Testis (tissue), 3 donors: ENCODE measurements around the gene ATP5F1D. TPM values are rescaled to one million over a fixed set of nuclear protein-coding genes. Genes with fewer than 3 reads are reported as not detected.

Source experiments
- DNase-seq: peaks from one replicate; pipeline ENCODE4 v3.0.0-alpha.2; 2019
- H3K27ac ChIP-seq, 2 donors: fragments of 200-600 bp; sonication (generic); one replicate each; pipeline ENCODE4 v1.5.1; 2019
- H3K27me3 ChIP-seq: fragments of 200-600 bp; sonication (generic); one replicate; pipeline ENCODE4 v1.5.1; 2019
- H3K36me3 ChIP-seq: fragments of 200-600 bp; sonication (generic); one replicate; pipeline ENCODE4 v1.5.1; 2017; ENCODE audit warnings: low read depth; ENCODE audit errors: missing control alignments
- H3K4me1 ChIP-seq: fragments of 200-600 bp; sonication (generic); one replicate; pipeline ENCODE4 v1.5.1; 2019
- H3K4me3 ChIP-seq, 2 donors: fragments of 200-600 bp; sonication (generic); one replicate each; pipeline ENCODE4 v1.5.1; 2017 to 2019
- H3K9me3 ChIP-seq: fragments of 200-600 bp; sonication (generic); one replicate; pipeline ENCODE4 v1.5.1; 2017
- POLR2A ChIP-seq: fragments of 450-650 bp; IDR thresholded peaks from one replicate; pipeline ENCODE4 v1.6.1; 2017; ENCODE audit warnings: antibody characterized with exemption, mild to moderate bottlenecking, moderate library complexity
- WGBS, 2 donors: methylation state at CpG; one replicate each; pipeline ENCODE4 v1.1.5; 2018; 5-methylcytosine and 5-hydroxymethylcytosine counted together
- intact Hi-C: fragments of 100-400 bp; cut with DNase I; formaldehyde crosslinking; loops from one replicate; pipeline ENCODE4 v1.15.1; 2023; ENCODE audit warnings: low total_unique reads
- polyA plus RNA-seq: library from polyadenylated mRNA; stranded (reverse); fragments of 350-450 nt; fragmentation: Illumina TruSeq; extraction: RNeasy Lipid Tissue Mini Kit (QIAGEN cat#74804); gene quantifications from one replicate; pipeline ENCODE4 v1.2.3, GENCODE V29; 2014; ENCODE audit warnings: low read depth, low replicate concordance; ENCODE audit not compliant: insufficient read depth
- total RNA-seq, 2 donors: library from RNA; depleted of rRNA; stranded (reverse); fragments of >200 nt; gene quantifications; one replicate each; pipeline ENCODE4 v1.2.3, GENCODE V29; 2016
- TF ChIP-seq, protein P1 (sequence below), 3 experiments: fragments of 450-650 bp in 2 of 3; fragments of 200-600 bp in 1 of 3; sonication (generic) in 1 of 3; IDR thresholded peaks; one replicate each; pipeline ENCODE4 v1.5.1; 2016 to 2019; ENCODE audit warnings: antibody characterized with exemption in 3 of 3, mild to moderate bottlenecking in 2 of 3, moderate library complexity in 1 of 3

ATP5F1D gene
- total and polyA plus RNA-seq, 3 donors from 2014 or later = 94.5 to 166 (median 104) TPM

DNA sequence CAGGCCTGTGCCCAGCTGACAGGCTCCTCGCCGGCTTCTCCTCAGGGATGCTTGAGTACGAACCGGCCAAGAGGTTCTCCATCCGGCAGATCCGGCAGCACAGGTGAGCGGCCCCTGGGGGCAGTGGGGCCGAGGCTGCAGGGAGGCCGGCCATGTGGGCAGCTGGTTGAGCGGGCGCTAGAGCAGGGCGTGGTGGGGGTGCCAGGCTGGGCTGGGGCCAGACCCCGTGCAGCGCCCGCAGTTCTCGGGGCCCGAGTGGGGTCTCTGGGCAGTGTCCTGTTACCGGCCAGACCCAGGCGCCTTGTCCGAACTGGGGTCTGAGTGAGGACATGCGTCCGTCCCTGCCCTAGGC lies 19.7 kb upstream of the ATP5F1D start:
- 73 to 100% methylated on average over 3 to 20 of the region's 22 CpGs for WGBS, 2 donors
- H3K36me3 ChIP-seq = no peaks in the 10 kb centered on the region
- H3K9me3 ChIP-seq = no peaks in the 10 kb centered on the region
- peak overlapping the region; percentile 6 to 63 for H3K27ac ChIP-seq
- H3K4me1 ChIP-seq = peaks cover 33% of the 10 kb centered on the region
- no peak for DNase-seq
- TF ChIP-seq, protein P1, sequence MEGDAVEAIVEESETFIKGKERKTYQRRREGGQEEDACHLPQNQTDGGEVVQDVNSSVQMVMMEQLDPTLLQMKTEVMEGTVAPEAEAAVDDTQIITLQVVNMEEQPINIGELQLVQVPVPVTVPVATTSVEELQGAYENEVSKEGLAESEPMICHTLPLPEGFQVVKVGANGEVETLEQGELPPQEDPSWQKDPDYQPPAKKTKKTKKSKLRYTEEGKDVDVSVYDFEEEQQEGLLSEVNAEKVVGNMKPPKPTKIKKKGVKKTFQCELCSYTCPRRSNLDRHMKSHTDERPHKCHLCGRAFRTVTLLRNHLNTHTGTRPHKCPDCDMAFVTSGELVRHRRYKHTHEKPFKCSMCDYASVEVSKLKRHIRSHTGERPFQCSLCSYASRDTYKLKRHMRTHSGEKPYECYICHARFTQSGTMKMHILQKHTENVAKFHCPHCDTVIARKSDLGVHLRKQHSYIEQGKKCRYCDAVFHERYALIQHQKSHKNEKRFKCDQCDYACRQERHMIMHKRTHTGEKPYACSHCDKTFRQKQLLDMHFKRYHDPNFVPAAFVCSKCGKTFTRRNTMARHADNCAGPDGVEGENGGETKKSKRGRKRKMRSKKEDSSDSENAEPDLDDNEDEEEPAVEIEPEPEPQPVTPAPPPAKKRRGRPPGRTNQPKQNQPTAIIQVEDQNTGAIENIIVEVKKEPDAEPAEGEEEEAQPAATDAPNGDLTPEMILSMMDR (IDR thresholded peaks at IDR 0.05) = no peak
- TF ChIP-seq POLR2A = no peak
- H3K4me3 ChIP-seq = no peak overlapping the region
- H3K27me3 ChIP-seq = no peaks in the 10 kb centered on the region
- intact Hi-C loops = no loop called here

DNA sequence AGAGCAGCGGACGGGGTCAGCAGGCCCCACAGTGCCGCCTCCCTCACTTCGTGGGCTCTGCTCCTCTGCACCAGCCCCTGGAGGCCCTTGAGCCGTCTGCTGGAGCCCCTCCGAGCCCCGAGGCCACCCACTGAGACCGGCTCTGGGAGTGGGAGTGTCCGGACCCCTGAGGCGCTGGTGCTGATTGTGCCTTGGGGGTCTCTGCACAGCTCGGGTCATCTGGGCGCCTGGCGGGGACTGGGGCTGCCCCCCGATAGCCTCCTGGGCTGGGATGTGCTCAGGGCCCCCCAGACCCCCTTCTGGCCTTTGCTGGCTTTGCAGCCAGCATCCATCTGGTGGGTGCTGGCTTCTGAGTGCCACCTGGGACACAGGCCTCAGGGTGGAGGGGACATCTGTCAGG lies 19.2 kb upstream of the ATP5F1D start:
- Histone ChIP-seq H3K9me3 (no peaks in the 10 kb centered on the region), H3K4me3 (no peak overlapping the region), H3K4me1 (peaks cover 28% of the 10 kb centered on the region), H3K36me3 (no peaks in the 10 kb centered on the region), H3K27ac (peak overlapping the region; percentile 6 to 63), H3K27me3 (no peaks in the 10 kb centered on the region)
- TF ChIP-seq, protein P1 (IDR thresholded peaks at IDR 0.05) = no peak
- no peak for TF ChIP-seq POLR2A
- no peak for DNase-seq
- intact Hi-C loops = no loop called here
- 71% methylated on average over 11 of the region's 14 CpGs; no CpG with 5 or more reads in 1 of the 2 donors for WGBS, 2 donors

DNA sequence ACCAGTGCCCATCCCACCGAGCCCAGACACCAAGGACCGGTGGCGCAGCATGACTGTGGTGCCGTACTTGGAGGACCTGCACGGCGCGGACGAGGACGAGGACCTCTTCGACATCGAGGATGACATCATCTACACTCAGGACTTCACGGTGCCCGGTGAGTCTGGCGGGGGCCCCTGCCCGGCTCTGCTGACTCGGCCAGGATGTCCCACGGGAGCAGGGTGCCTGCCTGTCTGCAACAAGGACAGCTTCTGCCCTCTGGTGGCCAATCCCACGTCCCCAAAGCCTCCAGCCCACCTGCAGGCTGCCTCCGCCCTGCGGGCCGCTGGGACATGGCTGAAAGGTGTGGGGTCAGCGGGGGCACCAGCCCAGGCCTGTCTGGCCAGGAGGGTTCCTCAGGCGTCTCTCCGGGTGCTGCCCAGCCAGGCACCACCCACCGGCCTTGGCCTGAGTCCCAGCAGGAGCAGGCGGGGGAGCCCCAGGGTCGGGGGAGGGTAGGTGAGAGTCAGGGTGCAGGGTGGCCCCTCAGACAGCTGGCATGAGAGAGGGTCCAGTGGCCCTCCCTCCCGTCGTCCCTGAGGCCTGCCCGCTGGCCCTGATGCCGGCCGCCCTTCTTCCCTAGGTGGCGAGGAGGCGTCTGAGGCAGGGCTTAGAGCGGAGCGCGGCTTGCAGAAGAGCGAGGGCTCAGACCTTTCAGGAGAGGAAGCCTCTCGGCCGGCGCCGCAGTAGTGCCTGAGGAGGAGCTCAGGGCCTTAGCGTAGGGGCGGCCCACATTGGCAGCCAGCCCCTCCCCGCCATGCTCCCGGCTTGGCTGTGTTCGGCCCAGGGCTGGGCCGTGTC lies 18.3 kb upstream of the ATP5F1D start:
- WGBS, 2 donors = 62 to 92% methylated on average over 13 to 46 of the region's 48 CpGs
- no peaks in the 10 kb centered on the region for H3K27me3 ChIP-seq
- TF ChIP-seq, protein P1 (IDR thresholded peaks at IDR 0.05) = peak in 2 of 3 experiments; percentile 23 to 43
- no peak for TF ChIP-seq POLR2A
- no peak overlapping the region for H3K4me3 ChIP-seq
- H3K9me3 ChIP-seq = no peaks in the 10 kb centered on the region
- peaks cover 19% of the 10 kb centered on the region for H3K4me1 ChIP-seq
- DNase-seq = peak; percentile 63
- H3K36me3 ChIP-seq = no peaks in the 10 kb centered on the region
- peak overlapping the region in 1 of 2 donors; percentile 24 for H3K27ac ChIP-seq
- intact Hi-C loops = no loop called here

DNA sequence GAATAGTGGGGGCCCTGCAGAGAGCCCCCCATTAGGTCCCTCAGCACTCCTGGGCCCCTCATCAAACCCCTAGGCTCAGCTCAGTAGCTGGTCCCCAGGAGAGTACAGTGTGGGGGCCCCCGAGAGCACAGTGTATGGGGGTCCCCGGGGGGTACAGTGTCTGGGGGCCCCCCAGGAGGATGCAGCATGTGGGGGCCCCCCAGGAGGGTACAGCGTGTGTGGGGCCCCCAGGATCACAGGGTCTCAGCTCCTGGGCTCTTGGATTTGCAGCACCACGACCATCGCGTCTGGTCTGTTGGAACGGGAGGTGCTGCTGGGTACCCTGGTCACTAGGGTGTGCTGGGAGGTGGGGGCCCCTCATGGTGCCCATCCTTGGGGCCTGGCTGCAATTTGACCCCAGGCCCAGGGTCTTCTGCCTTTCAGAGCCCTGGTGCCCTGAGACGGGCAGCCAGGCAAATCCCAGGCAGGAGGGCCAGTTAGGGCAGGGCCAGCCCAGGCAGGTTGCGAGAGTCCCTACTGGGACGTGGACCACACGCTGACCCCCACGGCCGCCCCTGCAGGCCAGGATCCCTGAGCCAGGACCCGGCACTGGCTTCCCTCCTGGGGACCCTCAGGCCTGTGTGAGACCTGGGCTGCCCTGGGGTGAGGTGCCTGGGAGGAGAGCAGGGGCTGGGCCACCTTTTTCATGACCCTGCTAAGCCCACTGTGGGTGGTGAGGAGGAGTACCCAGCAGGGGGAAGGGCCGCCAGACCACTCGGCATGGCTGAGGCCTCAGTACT lies 17.3 kb upstream of the ATP5F1D start:
- no peak for DNase-seq
- WGBS, 2 donors = 94 to 96% methylated on average over 6 of the region's 16 CpGs
- Histone ChIP-seq H3K27me3 (no peaks in the 10 kb centered on the region), H3K4me1 (peaks cover 17% of the 10 kb centered on the region), H3K4me3 (no peak overlapping the region), H3K36me3 (no peaks in the 10 kb centered on the region), H3K27ac (no peak overlapping the region), H3K9me3 (no peaks in the 10 kb centered on the region)
- intact Hi-C loops = no loop called here
- TF ChIP-seq, protein P1 (IDR thresholded peaks at IDR 0.05) = no peak
- TF ChIP-seq POLR2A = no peak
